ENCODE data around the gene FUT7.
"Not testable (repeated sequence)": the region's sequence is repeated elsewhere in the genome, so short reads cannot be mapped to it uniquely, and the experiment has no call there.

Gene FUT7

GRCh38 chr9:137066096-137066861 lies 34.4 kb upstream of the FUT7 start:
- DNase-seq, result no peak

DNA sequence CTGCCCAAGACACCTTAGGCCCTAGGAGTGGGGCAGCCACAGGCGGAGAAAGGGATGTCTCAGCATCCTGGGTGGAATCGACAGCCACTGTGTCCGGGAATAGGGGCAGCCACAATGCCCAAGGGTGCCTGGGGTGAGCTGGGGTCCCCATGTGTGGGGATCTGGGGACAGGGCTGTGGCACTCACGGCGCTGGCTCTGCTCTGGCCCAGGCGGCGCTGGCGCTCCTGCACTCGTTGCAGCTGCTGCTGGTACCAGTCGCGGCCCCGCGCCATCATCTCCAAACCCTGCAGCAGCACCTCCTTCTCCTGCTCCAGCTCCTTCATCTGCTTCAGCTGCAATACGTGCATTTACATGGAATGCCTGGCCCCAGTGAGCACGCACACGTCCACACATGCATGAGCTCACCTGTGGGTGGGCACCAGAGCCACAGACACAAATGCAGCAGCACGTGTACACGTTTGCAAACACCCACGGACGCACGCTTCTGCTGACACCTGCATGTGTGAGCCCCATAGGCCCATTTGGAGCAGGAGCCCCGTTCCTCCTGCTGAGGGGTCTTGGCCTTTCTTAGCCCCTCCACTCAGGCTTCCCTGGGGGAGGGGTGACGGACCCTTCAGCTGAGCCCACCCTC lies 33.6 kb upstream of the FUT7 start:
- DNase-seq, result no peak

GRCh38 chr9:137064880-137065164 lies 32.9 kb upstream of the FUT7 start:
- DNase-seq, result no peak

DNA sequence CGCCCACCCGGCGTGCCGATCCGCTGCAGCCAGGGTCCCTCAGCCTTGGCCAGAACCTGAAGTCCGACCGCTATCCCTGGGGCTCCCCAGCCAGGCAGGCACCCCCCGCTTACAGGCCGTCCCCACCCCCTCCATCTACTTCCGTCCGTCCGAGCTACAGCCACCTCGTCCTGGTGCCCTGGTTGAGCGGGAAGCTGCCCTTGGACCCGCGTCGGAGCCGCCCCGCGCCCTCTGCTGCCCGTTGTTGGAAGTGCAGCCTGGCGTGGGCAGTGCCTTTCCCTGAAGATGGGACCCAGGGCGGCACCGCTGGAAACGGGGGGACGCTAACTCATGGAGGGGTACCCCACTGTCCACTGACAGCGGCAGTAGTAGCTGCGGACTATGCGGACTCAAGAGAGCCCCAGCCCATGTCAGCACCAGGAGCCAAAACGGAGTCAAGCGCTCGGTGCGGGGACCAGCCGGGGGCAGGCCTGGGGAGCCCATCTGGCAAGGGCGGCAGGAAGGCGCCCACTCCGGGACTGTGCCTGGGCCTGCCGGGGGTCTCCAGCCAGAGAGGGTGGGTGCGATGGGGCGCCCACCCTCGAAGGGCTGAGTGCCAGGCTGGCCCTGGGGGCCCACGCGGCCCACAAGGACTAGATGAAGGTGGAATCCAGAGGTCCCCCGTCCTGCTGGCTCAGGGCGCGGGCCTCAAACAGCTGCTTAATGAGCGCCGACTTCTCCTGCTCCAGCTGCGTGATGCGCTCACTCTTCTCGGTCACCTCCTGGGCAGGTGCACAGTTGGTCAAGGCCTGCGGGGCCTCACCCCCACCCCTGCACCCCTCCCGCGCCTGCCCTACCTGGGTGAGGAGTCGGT lies 32.4 kb upstream of the FUT7 start:
- DNase-seq, result no peak

GRCh38 chr9:137063311-137064026 lies 31.6 kb upstream of the FUT7 start:
- DNase-seq, result no peak

GRCh38 chr9:137062798-137063197 lies 30.9 kb upstream of the FUT7 start:
- not testable (repeated sequence) for DNase-seq

- no peak for DNase-seq
Measured at GRCh38 chr9:137062384-137062783, 30.5 kb upstream of the FUT7 start.

DNA sequence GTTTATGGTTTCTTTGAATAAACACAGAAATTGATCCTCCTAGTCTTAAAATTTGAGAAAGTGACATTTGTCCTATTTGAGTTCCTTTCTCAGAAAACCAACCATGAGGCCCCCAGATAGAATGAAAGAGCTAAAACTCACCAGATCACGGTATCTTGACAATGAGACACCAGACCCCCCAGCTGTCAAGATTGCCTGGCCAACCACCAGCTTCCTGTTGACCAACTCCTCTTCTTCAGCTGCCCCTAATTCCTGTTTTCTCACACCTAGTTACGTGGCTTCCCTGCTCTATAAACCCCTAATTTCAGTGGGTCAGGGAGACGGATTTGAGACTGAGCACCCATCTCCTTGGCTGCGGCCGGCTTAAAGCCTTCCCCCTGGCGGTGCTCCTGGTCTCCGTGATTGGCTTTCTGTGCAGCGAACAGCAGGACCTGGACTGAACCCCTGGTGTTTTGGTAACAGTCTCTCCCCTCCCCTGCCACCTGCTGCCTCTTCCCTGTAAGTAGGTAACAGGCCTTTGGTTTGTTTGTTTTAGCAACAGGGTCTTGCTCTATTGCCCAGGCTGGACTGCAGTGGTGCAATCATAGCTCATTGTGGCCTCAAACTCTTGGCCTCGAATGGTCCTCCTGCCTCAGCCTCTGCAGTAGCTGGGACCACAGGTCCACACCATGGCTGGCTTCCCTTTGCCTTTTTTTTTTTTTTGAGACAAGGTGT lies 26.8 kb upstream of the FUT7 start:
- DNase-seq, result peak; percentile 39

DNA sequence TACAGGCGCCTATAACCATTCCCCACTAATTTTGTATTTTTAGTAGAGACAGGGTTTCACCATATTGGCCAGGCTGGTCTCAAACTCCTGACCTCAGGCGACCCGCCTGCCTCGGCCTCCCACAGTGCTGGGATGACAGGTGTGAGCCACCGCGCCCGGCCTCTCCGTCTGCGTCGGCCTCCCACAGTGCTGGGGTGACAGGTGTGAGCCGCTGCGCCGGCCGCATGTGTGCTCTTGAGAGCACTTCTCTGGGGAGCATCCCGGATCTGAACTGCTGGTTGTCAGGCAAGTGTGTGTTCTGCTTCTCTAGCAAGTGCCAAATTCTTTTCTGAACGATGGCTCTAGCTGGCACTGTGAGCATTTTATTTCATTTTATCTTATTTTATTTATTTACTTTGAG lies 25.7 kb upstream of the FUT7 start:
- peak; percentile 46 for DNase-seq

GRCh38 chr9:137056739-137057415 lies 25.0 kb upstream of the FUT7 start:
- DNase-seq, result no peak

GRCh38 chr9:137055385-137056364 lies 23.8 kb upstream of the FUT7 start:
- no peak for DNase-seq

DNA sequence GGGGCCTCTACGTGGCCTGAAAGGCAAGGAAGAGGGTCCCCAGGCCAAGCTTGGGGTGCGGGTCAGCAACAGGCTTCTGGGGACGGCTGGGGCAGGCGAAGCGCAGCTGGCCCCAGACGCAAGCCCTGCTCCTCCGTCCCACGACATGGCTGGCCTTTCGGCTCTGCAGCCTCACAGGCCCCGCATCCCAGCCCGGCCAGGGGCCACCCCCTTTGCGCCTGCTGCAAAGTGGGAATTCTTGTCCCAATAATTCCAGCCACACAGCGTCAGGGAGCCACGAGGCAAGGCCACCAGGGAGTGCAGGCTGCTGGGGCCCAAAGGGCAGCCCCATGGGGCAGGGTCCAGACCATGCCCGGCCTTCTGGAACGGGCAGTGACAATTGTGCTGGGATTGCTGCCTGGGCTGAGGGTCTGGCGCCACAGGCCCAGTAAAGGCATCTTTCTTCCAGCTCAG lies 23.1 kb upstream of the FUT7 start:
- DNase-seq, result no peak

DNA sequence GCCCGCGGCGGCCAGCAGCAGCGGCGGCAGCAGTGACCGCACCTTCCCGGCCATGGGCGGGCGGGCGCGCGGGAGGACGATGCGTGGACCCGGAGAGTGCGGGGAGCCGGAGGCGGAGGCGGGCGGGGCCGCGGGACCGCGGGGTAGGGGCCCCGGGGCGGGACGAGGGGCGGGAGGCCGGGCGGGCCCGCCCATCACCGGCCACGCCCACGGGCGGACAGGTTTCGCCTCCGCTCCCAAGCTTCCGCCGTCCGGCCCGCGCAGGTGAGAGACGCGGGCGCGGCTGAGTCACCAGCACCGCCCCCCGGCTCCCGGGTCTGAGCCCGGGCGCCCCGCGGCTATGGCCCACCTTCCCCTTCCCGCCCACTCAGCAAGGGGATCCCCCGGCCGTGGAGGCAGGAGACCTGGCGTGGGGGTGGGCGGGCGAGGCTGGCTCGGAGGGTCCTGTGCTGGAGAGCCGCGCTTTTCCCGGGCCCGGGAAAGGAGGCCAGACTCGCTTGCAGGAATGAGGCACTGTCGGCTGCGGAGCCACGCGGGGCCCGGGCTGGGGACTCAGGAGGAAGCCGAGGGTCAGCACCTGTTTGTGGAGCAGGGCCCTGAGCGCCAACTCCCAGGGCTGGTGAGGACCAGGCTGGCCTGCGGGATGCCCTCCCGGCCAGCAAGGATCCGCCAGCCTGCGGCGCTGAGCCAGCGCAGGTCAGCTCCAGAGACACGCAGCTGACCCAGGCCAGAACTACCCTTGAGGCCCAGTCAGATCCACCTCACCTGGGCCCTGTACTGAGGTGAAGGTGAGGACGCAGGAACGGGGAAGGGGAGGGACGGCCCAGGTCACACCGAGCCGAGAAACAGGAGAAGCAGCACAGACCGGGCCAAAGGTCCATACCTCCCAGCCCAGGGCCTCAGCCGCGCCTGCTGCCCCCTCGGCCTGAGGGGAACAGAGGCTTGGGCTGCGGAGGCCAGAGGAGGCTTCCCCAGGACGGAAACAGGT lies 22.4 kb upstream of the FUT7 start, which contains the start of gene ENTPD2:
ENTPD2 (minus strand) TSS at position 118 of the 988 bp plus-strand sequence; CDS start at position 54, 64 bp downstream.
- no peak for DNase-seq

- DNase-seq, result no peak
Measured at GRCh38 chr9:137052998-137053943, 21.4 kb upstream of the FUT7 start.

DNA sequence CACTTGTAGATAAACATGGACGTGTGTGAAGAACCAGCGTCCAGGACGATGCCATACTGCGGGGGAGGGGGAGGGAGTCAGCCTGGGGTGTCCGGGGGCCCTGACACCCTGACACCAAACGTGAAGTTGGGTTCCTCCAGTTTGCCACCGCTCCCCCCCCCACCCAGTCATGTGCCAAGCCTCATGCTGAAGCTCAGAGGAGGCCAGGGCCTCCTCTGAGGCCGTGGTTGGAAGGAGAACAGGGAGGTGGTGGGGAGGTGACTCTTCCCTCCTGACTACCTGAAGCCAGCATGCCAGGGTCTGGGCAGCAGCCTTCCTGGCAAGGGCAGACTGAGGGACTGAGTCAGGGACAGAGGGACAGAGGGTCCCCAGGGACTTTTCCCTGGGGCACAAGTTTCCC lies 20.4 kb upstream of the FUT7 start:
- no peak for DNase-seq

- no peak for DNase-seq
Measured at GRCh38 chr9:137051145-137051724, 19.3 kb upstream of the FUT7 start.

- no peak for DNase-seq
Measured at GRCh38 chr9:137050570-137050969, 18.7 kb upstream of the FUT7 start.

Measured in NCI-H524 treated with DMSO at 0.1 percent for 48 hours (cell line).